SK-N-MC (cell line): ENCODE results near the gene SCGB1C2.

Source experiments
- EZH2 ChIP-seq: fragments of 200-600 bp; sonication (generic); IDR thresholded peaks from one replicate; pipeline ENCODE4 v1.6.1; 2017; ENCODE audit warnings: antibody characterized with exemption
- FOXP2 ChIP-seq: optimal IDR thresholded peaks from 2 replicates; pipeline ENCODE3; 2011; ENCODE audit warnings: mild to moderate bottlenecking, moderate library complexity; ENCODE audit not compliant: insufficient read depth; ENCODE audit errors: extremely low read length, control extremely low read depth
- POLR2AphosphoS5 ChIP-seq: IDR thresholded peaks from 2 replicates; pipeline ENCODE4 v1.6.1; 2012; ENCODE audit warnings: mild to moderate bottlenecking, low read depth, low read length, borderline replicate concordance

DNA sequence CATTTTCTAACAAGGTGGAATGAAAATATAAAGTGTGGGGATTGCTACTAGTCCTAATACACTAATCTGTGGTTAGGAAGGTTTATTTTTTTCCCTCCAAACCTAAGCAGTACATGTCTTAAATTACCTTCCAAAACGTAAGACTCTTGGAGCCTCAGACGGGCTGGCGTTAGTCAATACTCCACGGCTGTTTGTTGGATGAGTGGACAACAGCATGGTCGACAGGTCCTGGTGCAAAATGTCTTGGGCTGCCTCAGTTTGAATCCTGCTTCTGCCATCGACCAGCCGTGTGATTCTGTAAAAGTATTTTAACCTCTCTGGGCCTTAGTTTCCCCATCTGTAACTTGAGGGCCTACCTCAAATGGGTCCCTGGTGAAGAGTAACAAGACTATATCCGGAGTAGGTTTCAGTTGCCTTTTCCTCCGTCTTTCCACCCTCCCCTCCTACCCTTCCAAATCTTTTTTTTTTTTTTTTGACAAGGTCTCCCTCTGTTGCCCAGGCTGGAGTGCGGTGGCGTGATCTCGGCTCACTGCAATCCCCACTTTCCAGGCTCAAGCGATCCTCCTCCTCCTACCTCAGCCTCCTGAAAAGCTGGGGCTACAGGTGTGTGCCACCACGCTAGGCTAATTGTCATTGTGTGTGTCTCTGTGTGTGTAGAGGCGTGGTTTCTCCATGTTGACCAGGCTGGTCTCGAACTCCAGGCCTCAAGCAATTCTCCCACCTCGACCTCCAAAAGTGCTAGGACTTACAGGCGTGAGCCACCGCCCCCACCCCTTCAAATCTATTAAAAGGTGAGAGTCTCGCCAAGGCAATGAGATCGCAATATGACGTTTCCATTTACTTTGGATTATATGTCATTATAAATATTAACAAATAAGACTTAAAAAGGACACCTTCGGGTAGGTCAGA lies 5.8 kb downstream of the SCGB1C2 start:
- TF ChIP-seq EZH2: no peak
- no peak for TF ChIP-seq POLR2AphosphoS5
- TF ChIP-seq FOXP2: no peak
